Measurements from ENCODE around the gene SLC17A1. TPM values are rescaled to one million over a fixed set of nuclear protein-coding genes. Genes with fewer than 3 reads are reported as not detected.

SLC17A1 gene
- total and polyA plus RNA-seq, 12 donors: 0.06 to 1.0 (median 0.23) TPM; not detected in 7

GRCh38 chr6:25777856-25778649 is 53.8 kb downstream of the SLC17A1 start:
- no peaks in the 10 kb centered on the region for H3K36me3 ChIP-seq (replicated peaks in 1 of 2)
- H3K4me1 ChIP-seq (replicated peaks in 1 of 2): no peaks in the 10 kb centered on the region
- no peaks in the 10 kb centered on the region for H3K9me3 ChIP-seq (replicated peaks in 1 of 3)
- H3K27me3 ChIP-seq: no peaks in the 10 kb centered on the region
- intact Hi-C loops (cut with DNase I): no loop called here
- H3K4me3 ChIP-seq: no peak overlapping the region
- no peak overlapping the region for H3K27ac ChIP-seq
- WGBS, 4 donors: 70 to 75% (median 73%) methylated on average over 4 of the region's 4 CpGs
- no peak for DNase-seq
- TF ChIP-seq POLR2A (IDR thresholded peaks at IDR 0.05): no peak
- TF ChIP-seq CTCF (IDR thresholded peaks at IDR 0.05): no peak

DNA sequence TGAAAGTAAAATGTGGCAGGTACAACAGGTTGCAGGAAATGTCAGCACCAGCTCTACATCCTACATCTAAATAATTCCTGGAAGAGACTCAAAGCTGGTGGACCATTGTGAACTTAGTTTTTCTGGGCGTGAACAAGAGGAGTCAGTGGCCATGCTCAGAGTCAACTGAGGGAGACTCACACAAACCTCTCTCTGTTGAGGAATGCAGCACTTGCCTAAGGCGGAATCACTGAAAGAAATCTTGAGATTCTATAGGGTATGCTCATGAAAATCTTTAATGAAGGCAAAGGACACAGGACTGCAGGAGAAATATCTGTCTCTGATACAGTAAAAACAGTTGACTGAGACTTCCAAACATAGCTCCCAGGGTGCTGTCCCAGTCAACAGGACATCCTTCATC is 54.8 kb downstream of the SLC17A1 start:
- Histone ChIP-seq H3K4me3 (no peak overlapping the region), H3K9me3 (replicated peaks in 1 of 3) (no peaks in the 10 kb centered on the region), H3K27me3 (no peaks in the 10 kb centered on the region), H3K27ac (no peak overlapping the region), H3K4me1 (replicated peaks in 1 of 2) (no peaks in the 10 kb centered on the region), H3K36me3 (replicated peaks in 1 of 2) (no peaks in the 10 kb centered on the region)
- DNase-seq: no peak
- WGBS, 4 donors: 60 to 85% (median 69%) methylated on average over 2 of the region's 2 CpGs
- intact Hi-C loops (cut with DNase I): no loop called here
- TF ChIP-seq POLR2A (IDR thresholded peaks at IDR 0.05) (no peak), CTCF (IDR thresholded peaks at IDR 0.05) (no peak)

- DNase-seq: no peak
- WGBS, 4 donors: 36 to 68% (median 49%) methylated on average over 2 of the region's 2 CpGs
- Histone ChIP-seq H3K4me1 (replicated peaks in 1 of 2) (no peaks in the 10 kb centered on the region), H3K9me3 (replicated peaks in 1 of 3) (no peaks in the 10 kb centered on the region), H3K27ac (no peak overlapping the region), H3K27me3 (no peaks in the 10 kb centered on the region), H3K36me3 (replicated peaks in 1 of 2) (no peaks in the 10 kb centered on the region), H3K4me3 (no peak overlapping the region)
- intact Hi-C loops (cut with DNase I): no loop called here
- TF ChIP-seq POLR2A (IDR thresholded peaks at IDR 0.05): no peak
- no peak for TF ChIP-seq CTCF (IDR thresholded peaks at IDR 0.05)
Measured at GRCh38 chr6:25774120-25774715, 57.6 kb downstream of the SLC17A1 start.

DNA sequence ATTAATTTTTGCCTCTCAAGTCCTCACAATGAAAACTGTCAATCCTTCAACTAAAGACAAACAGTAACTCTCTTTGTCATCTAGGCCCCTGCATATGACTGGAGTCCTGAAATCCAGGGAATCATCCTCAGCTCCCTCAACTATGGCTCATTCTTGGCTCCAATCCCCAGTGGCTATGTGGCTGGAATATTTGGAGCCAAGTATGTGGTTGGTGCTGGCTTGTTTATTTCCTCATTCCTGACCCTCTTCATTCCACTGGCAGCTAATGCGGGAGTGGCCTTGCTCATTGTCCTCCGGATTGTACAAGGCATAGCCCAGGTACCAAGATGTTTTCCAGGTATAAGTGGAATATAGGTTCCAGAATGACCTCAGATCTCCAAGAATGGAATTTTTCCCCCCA is 61.9 kb downstream of the SLC17A1 start:
- H3K27me3 ChIP-seq: no peaks in the 10 kb centered on the region
- H3K27ac ChIP-seq: no peak overlapping the region
- WGBS, 4 donors: 86 to 94% (median 88%) methylated on average over 2 of the region's 2 CpGs
- DNase-seq: no peak
- H3K36me3 ChIP-seq (replicated peaks in 1 of 2): no peaks in the 10 kb centered on the region
- no peaks in the 10 kb centered on the region for H3K4me1 ChIP-seq (replicated peaks in 1 of 2)
- TF ChIP-seq POLR2A (IDR thresholded peaks at IDR 0.05): no peak
- no peak for TF ChIP-seq CTCF (IDR thresholded peaks at IDR 0.05)
- no peak overlapping the region for H3K4me3 ChIP-seq
- H3K9me3 ChIP-seq (replicated peaks in 1 of 3): no peaks in the 10 kb centered on the region
- intact Hi-C loops (cut with DNase I): no loop called here

Data from adrenal gland (tissue), 12 donors.